D341Med (cell line): ENCODE data around the gene PIK3CD.

Experiments used
- DNase-seq: peaks from one replicate; pipeline ENCODE4 v3.0.0; 2012; ENCODE audit warnings: low spot score

The PIK3CD gene

GRCh38 chr1:9651565-9652378 lies at the start of gene PIK3CD:
Gene PIK3CD, plus strand, starts transcription at chr1:9651731. Its CDS starts 58,725 bp downstream, at chr1:9710456.
- DNase-seq, result peak; percentile 84

GRCh38 chr1:9601942-9602793 lies 49.4 kb upstream of the PIK3CD start:
- DNase-seq, result no peak

- DNase-seq, result no peak
Observed at GRCh38 chr1:9602794-9603167, 48.8 kb upstream of the PIK3CD start.

- no peak for DNase-seq
Observed at GRCh38 chr1:9603307-9603706, 48.2 kb upstream of the PIK3CD start.

- DNase-seq, result no peak
Observed at GRCh38 chr1:9603766-9604753, 47.5 kb upstream of the PIK3CD start.

GRCh38 chr1:9604836-9605235 lies 46.7 kb upstream of the PIK3CD start:
- DNase-seq, result no peak

- DNase-seq, result no peak
Observed at GRCh38 chr1:9605946-9606455, 45.5 kb upstream of the PIK3CD start.

- no peak for DNase-seq
Observed at GRCh38 chr1:9606458-9606857, 45.1 kb upstream of the PIK3CD start.

- no peak for DNase-seq
Observed at GRCh38 chr1:9606948-9607347, 44.6 kb upstream of the PIK3CD start.

- no peak for DNase-seq
Observed at GRCh38 chr1:9607352-9607751, 44.2 kb upstream of the PIK3CD start.

GRCh38 chr1:9609998-9610397 lies 41.5 kb upstream of the PIK3CD start:
- no peak for DNase-seq

- DNase-seq, result no peak
Observed at GRCh38 chr1:9610548-9610947, 41.0 kb upstream of the PIK3CD start.

- no peak for DNase-seq
Observed at GRCh38 chr1:9611716-9612115, 39.8 kb upstream of the PIK3CD start.

- DNase-seq, result no peak
Observed at GRCh38 chr1:9612162-9612845, 39.2 kb upstream of the PIK3CD start.

GRCh38 chr1:9612871-9613624 lies 38.5 kb upstream of the PIK3CD start:
- DNase-seq, result no peak

GRCh38 chr1:9613625-9614299 lies 37.8 kb upstream of the PIK3CD start:
- no peak for DNase-seq

- DNase-seq, result peak; percentile 71
Observed at GRCh38 chr1:9615316-9616063, 36.0 kb upstream of the PIK3CD start.

GRCh38 chr1:9618909-9619679 lies 32.4 kb upstream of the PIK3CD start:
- no peak for DNase-seq
